GM03348 (cell line): ENCODE measurements around the gene SUGP1.

Experiments
- DNase-seq: peaks from one replicate; pipeline ENCODE4 v3.0.0; 2012; ENCODE audit warnings: low spot score

Gene SUGP1

DNA sequence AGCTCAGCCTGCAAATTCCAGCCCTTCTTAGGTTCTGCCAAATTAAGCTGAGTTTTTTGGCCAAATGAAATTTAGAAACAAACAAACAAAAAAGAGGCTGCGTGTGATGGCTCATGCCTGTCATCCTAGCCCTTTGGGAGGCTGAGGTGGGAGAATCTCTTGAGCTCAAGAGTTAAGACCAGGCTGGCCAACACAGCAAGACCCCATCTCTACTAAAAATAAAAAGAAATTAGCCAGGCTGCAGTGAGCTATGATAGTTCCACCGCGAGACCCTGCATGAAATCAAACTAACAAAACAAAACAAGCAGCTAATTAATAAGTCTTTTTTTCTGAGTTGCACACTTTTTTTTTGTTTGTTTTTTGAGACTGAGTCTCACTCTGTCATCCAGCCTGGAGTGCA, 90.6 kb downstream of the SUGP1 start:
- no peak for DNase-seq

DNA sequence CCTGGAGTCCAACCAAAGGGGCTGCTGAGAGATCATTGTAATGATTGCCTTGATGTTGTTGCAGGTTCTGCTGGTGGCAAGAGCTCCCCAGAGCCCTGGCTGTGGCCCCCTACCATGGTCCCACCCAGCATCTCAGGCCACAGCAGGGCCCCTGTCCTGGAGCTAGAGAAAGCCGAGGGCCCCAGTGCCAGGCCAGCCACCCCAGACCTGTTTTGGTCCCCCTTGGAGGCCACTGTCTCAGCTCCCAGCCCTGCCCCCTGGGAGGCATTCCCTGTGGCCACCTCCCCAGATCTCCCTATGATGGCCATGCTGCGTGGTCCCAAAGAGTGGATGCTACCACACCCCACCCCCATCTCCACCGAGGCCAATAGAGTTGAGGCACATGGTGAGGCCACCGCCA, 93.1 kb downstream of the SUGP1 start:
- no peak for DNase-seq

DNA sequence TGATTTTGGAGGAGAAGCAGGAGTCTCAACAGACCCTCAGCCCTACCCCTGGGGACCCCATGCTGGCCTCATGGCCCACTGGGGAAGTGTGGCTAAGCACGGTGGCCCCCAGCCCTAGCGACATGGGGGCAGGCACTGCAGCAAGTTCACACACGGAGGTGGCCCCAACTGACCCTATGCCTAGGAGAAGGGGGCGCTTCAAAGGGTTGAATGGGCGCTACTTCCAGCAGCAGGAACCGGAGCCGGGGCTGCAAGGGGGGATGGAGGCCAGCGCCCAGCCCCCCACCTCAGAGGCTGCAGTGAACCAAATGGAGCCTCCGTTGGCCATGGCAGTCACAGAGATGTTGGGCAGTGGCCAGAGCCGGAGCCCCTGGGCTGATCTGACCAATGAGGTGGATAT, 93.6 kb downstream of the SUGP1 start:
- no peak for DNase-seq

DNA sequence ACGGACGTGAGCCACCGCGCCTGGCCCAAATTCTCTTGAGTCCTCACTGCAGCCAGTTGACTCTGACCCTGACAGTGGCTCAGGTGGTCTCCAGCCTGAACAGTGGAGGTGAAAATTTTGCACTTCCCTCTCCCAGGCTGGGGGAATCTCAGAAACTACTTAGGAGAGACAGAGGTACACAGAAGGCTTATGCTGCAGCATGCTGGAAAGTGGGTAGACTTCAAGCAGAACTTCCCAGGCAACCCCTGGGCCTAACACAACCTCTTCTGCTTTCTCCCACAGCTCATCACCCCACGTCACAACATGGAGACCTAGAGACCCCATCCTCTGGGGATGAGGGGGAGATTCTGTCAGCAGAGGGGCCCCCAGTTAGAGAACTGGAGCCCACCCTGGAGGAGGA, 94.1 kb downstream of the SUGP1 start:
- no peak for DNase-seq
